AG09319 (cell line): Measurements from ENCODE around the gene MAPK1.
"Not testable (repeated sequence)": the region's sequence is repeated elsewhere in the genome, so short reads cannot be mapped to it uniquely, and the experiment has no call there.

Experiments used
- DNase-seq: peaks from one replicate; pipeline ENCODE4 v3.0.0-alpha.2; 2010; ENCODE audit warnings: low read depth; ENCODE audit errors: extremely low read depth
- CTCF ChIP-seq: IDR thresholded peaks from 2 replicates; pipeline ENCODE4 v1.5.1; 2011; ENCODE audit warnings: low read depth, mild to moderate bottlenecking, inconsistent platforms, low read length, moderate library complexity

The MAPK1 gene

GRCh38 chr22:21815958-21816357 is 51.5 kb downstream of the MAPK1 start:
- TF ChIP-seq CTCF, result no peak
- DNase-seq, result no peak

DNA sequence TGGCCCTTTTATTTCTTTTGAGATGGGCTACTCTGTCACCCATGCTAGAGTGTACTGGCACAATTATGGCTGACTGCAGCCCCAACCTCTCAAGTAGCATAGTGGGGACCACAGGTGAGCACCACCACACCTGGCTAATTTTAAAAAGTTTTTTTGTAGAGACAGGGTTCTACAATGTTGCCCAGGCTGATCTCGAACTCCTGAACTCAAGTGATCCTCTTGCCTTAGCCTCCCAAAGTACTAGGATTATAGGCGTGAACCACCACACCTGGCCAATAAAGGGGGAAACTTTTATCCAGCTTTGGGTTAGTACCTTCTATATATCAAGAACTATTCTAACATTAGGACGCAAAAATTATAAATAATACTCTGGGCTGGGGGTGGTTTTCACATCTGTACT is 52.1 kb downstream of the MAPK1 start:
- no peak for TF ChIP-seq CTCF
- no peak for DNase-seq

DNA sequence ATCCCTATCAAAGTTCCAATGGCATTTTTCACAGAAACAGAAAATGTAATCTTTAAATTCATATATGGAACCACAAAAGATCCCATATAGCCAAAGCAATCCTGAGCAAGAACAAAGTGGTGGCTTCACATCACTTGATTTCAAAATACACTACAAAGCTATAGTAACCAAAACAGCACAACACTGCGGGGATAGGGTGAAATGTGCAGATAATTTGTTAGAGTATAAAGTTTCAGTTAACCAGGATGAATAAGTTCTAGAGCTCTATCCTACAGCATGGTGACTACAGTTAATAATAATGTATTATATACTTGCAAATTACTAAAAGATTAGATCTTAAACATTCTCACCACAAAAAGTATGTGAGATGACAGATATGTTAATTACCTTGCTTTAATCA is 55.5 kb downstream of the MAPK1 start:
- TF ChIP-seq CTCF, result no peak
- no peak for DNase-seq

GRCh38 chr22:21807544-21808529 is 59.6 kb downstream of the MAPK1 start:
- TF ChIP-seq CTCF, result no peak
- DNase-seq, result no peak

- not testable (repeated sequence) for DNase-seq
Observed at GRCh38 chr22:21805325-21805724, 62.1 kb downstream of the MAPK1 start.

- DNase-seq, result no peak
- TF ChIP-seq CTCF, result no peak
Observed at GRCh38 chr22:21803811-21804249, 63.6 kb downstream of the MAPK1 start.

DNA sequence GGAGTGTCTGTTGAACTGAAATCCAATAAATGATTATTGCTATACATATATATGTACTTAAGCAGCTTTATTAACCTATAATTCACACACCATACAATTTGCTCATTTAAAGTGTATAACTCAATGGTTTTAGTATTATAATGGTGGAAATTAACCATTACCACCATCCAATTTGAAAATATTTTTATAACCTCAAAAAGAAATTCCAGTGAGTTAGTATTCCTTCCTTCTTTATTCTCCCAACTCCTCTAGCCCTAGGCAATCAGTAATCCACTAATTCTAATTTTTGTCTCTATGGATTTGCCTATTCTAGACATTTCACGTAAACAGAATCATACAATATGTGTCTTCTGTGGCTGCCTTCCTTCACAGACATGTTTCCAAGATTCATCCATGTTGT is 64.8 kb downstream of the MAPK1 start:
- no peak for TF ChIP-seq CTCF
- DNase-seq, result no peak
